Glutamatergic neuron (in vitro differentiated cells): ENCODE measurements around the gene PMP22. TPM values are rescaled to one million over a fixed set of nuclear protein-coding genes. Genes with fewer than 3 reads are reported as not detected.
A peak's percentile ranks its signal among the peaks of the same experiment; 100 is the strongest.
"Not testable (repeated sequence)": the region's sequence is repeated elsewhere in the genome, so short reads cannot be mapped to it uniquely, and the experiment has no call there.

ENCODE experiments used
- DNase-seq: peaks from one replicate; pipeline ENCODE4 v3.0.0; 2022
- H3K27ac Mint-ChIP-seq: one replicate; pipeline ENCODE4 v1.8.0; 2020; ENCODE audit warnings: mild to moderate bottlenecking, mixed read lengths, inconsistent platforms; ENCODE audit not compliant: unreplicated experiment
- H3K27me3 Mint-ChIP-seq: one replicate; pipeline ENCODE4 v1.8.0; 2020; ENCODE audit warnings: mild to moderate bottlenecking, moderate library complexity, mixed read lengths, inconsistent platforms; ENCODE audit not compliant: unreplicated experiment
- H3K36me3 Mint-ChIP-seq: one replicate; pipeline ENCODE4 v1.8.0; 2020; ENCODE audit warnings: mild to moderate bottlenecking, mixed read lengths, inconsistent platforms; ENCODE audit not compliant: unreplicated experiment
- H3K4me1 Mint-ChIP-seq: one replicate; pipeline ENCODE4 v1.8.0; 2020; ENCODE audit warnings: mild to moderate bottlenecking, low read depth, mixed read lengths, inconsistent platforms; ENCODE audit not compliant: unreplicated experiment
- H3K4me3 Mint-ChIP-seq: one replicate; pipeline ENCODE4 v1.8.0; 2020; ENCODE audit warnings: mild to moderate bottlenecking, mixed read lengths, inconsistent platforms; ENCODE audit not compliant: unreplicated experiment
- H3K9me3 Mint-ChIP-seq: one replicate; pipeline ENCODE4 v1.8.0; 2020; ENCODE audit warnings: mild to moderate bottlenecking, moderate library complexity, mixed read lengths, inconsistent platforms; ENCODE audit not compliant: unreplicated experiment
- CTCF ChIP-seq: fragments of 200-600 bp; sonication (generic); IDR thresholded peaks from one replicate; pipeline ENCODE4 v1.5.0; 2021; ENCODE audit not compliant: partially characterized antibody, unreplicated experiment
- total RNA-seq: library from RNA; stranded (reverse); fragmentation: NEBNext Ultra II Directional; extraction: Animal tissue kit (Norgen Biotek cat#: 25700); gene quantifications from one replicate; pipeline ENCODE4 v1.2.1, GENCODE V29; 2021; ENCODE audit not compliant: unreplicated experiment

Gene PMP22
- total RNA-seq, 1 donor from 2014 or later = 0.56 TPM

DNA sequence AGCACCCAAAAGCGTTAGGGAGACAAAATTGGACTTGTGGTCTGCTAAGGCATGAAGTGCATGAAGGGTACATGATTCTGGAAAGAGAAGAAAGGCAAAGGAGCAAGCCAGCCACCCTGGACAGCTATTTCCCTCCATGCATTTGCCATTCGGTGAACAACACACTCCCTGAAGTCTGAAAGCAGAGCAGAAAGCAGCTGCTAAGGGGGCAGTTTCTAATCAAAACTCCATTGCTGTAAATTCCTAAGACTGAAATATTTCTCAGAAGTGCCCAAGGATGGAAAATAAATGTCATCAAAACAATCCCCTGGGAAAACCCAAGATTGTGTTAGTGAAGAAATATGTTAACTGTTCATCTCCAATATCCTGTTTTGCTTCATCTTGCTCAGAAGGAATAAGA is 44.3 kb downstream of the PMP22 start:
- Mint-ChIP-seq H3K27me3 (no peaks in the 10 kb centered on the region), H3K36me3 (no peaks in the 10 kb centered on the region), H3K9me3 (peaks cover 2% of the 10 kb centered on the region), H3K4me3 (no peak overlapping the region), H3K4me1 (no peaks in the 10 kb centered on the region), H3K27ac (no peak overlapping the region)
- DNase-seq = no peak
- TF ChIP-seq CTCF = no peak

DNA sequence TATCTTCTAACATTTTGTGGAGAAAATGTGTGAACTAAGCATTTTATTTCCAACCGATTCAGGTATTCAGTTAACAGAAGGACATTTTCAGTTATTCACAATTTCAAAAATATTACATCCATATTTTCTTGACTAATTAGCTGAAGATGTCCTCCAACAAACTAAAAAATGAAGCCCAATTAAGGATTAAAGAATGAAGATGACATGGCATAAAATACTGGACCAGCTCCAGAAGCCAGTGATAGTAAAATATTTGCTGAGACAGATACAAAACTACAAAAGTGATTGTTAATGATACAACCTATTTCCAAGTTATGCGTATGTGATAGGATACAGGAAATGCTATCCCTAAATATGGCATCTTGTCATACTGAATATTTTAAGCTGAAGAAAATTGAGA is 48.6 kb downstream of the PMP22 start:
- H3K36me3 Mint-ChIP-seq = no peaks in the 10 kb centered on the region
- H3K4me1 Mint-ChIP-seq = peaks cover 4% of the 10 kb centered on the region
- no peak for DNase-seq
- H3K9me3 Mint-ChIP-seq = no peaks in the 10 kb centered on the region
- H3K27me3 Mint-ChIP-seq = no peaks in the 10 kb centered on the region
- TF ChIP-seq CTCF = no peak
- no peak overlapping the region for H3K4me3 Mint-ChIP-seq
- H3K27ac Mint-ChIP-seq = no peak overlapping the region

DNA sequence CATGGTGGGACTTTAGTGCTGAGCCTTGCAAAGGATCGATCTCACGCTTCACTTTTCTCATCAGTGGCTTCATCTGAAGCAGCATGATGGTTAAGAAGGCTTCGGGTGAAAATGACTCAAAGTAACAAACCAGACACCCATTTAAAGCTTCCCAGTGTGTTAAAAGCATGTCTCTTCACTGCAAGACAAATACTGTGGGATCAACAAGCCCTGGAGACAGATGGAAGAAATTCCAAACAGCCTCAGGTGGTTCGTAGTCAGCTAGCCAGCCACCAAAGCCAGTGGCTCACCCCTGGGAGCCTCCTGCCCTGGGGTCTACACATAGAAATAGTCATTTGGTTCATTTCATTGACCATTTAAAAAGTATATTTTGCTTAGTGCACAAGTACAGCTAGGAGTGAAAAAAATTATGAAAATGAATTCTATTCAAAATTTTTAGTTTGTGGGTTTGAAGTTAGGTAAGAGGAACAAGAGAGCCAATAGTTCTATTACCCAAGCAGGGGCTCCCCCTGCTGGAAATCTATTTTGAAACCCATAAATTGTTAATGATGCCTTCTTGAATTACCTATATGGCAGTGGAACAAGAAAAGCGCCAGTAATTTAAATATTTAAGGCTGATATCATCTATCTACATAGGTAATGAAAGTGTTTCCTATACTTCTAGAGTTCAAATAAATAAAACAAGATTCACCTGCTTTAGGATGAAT is 51.6 kb downstream of the PMP22 start:
- DNase-seq = no peak
- peak; percentile 74 for TF ChIP-seq CTCF
- peaks cover 4% of the 10 kb centered on the region for H3K4me1 Mint-ChIP-seq
- H3K4me3 Mint-ChIP-seq = no peak overlapping the region
- no peaks in the 10 kb centered on the region for H3K27me3 Mint-ChIP-seq
- no peaks in the 10 kb centered on the region for H3K9me3 Mint-ChIP-seq
- no peaks in the 10 kb centered on the region for H3K36me3 Mint-ChIP-seq
- H3K27ac Mint-ChIP-seq = no peak overlapping the region

- no peak overlapping the region for H3K27ac Mint-ChIP-seq
- no peak for TF ChIP-seq CTCF
- no peak overlapping the region for H3K4me3 Mint-ChIP-seq
- H3K9me3 Mint-ChIP-seq = no peaks in the 10 kb centered on the region
- DNase-seq = no peak
- H3K27me3 Mint-ChIP-seq = no peaks in the 10 kb centered on the region
- peaks cover 4% of the 10 kb centered on the region for H3K4me1 Mint-ChIP-seq
- no peaks in the 10 kb centered on the region for H3K36me3 Mint-ChIP-seq
Observed at GRCh38 chr17:15210247-15210646, 54.9 kb downstream of the PMP22 start.

DNA sequence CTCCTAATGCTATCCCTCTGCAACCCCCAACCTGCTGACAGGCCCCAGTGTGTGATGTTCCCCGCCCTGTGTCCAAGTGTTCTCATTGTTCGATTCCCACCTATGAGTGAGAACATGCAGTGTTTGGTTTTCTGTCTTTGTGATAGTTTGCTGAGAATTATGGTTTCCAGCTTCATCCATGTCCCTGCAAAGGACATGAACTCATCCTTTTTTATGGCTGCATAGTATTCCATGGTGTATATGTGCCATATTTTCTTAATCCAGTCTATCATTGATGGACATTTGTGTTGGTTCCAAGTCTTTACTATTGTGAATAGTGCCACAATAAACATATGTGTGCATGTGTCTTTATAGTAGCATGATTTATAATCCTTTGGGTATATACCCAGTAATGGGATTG is 62.1 kb downstream of the PMP22 start:
- peaks cover 24% of the 10 kb centered on the region for H3K36me3 Mint-ChIP-seq
- not testable (repeated sequence) for H3K4me1 Mint-ChIP-seq, DNase-seq, H3K27ac Mint-ChIP-seq, H3K9me3 Mint-ChIP-seq, H3K27me3 Mint-ChIP-seq, H3K4me3 Mint-ChIP-seq

DNA sequence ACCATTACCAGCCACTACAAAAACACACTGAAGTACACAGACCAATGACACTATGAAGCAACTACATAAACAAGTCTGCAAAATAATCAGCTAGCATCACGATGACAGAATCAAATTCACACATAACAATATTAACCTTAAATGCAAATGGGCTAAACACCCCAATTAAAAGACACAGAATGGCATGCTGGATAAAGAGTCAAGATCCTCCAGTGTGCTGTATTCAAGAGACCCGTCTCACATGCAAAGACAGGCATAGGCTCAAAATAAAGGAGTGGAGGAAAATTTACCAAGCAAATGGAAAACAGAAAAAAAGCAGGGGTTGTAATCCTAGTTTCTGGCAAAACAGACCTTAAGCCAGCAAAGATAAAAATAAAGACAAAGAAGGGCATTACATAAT is 64.6 kb downstream of the PMP22 start:
- H3K4me1 Mint-ChIP-seq, DNase-seq, H3K4me3 Mint-ChIP-seq, H3K9me3 Mint-ChIP-seq, H3K27ac Mint-ChIP-seq, H3K27me3 Mint-ChIP-seq: not testable (repeated sequence)
- H3K36me3 Mint-ChIP-seq = peaks cover 35% of the 10 kb centered on the region
